ENCODE measurements around the gene TMEM217. TPM values are rescaled to one million over a fixed set of nuclear protein-coding genes. Genes with fewer than 3 reads are reported as not detected.
"Not testable (repeated sequence)": the region's sequence is repeated elsewhere in the genome, so short reads cannot be mapped to it uniquely, and the experiment has no call there.

Gene TMEM217
- total and polyA plus RNA-seq, 2 of the 4 experiments (the other 2 are of a cell fraction) = 1.4 to 3.5 TPM

GRCh38 chr6:37180610-37181009 lies 77.3 kb downstream of the TMEM217 start:
- H4K5ac ChIP-seq (ENCODE audit: low read depth, low read length); intact Hi-C loops (cut with micrococcal nuclease); H3K18ac ChIP-seq (ENCODE audit: low read depth, low read length); H2BK15ac ChIP-seq (ENCODE audit: low read depth, low read length); BruUV-seq (replicated peaks); H4K8ac ChIP-seq (ENCODE audit: low read depth in 2 of 2, low read length in 2 of 2); H2BK20ac ChIP-seq (ENCODE audit: low read depth, low read length); H3K4me1 ChIP-seq (ENCODE audit: control insufficient read depth, insufficient read depth, low read length); H3K4me2 ChIP-seq (ENCODE audit: low read depth, low read length); H2BK120ac ChIP-seq (ENCODE audit: low read depth, low read length); H3K14ac ChIP-seq (replicated peaks; ENCODE audit: low read depth, low read length); H2AFZ ChIP-seq (replicated peaks; ENCODE audit: low read length, poor library complexity); H3K9ac ChIP-seq (ENCODE audit: low read depth, low read length); H2AK5ac ChIP-seq (ENCODE audit: low read depth, low read length); ATAC-seq (ENCODE audit: low read depth); H2AK9ac ChIP-seq (replicated peaks; ENCODE audit: low read depth, low read length, poor library complexity); H3K27ac ChIP-seq (ENCODE audit: insufficient read depth, low read length); H3K23ac ChIP-seq (ENCODE audit: low read depth, low read length); H3K56ac ChIP-seq (ENCODE audit: extremely low read depth, insufficient read depth, low read length); H3K4me3 ChIP-seq (ENCODE audit: insufficient read depth, low read depth, low read length); H3K4ac ChIP-seq (ENCODE audit: low read depth, low read length); DNase-seq; H4K91ac ChIP-seq (ENCODE audit: insufficient read depth, low read depth, low read length); H3K9me1 ChIP-seq (ENCODE audit: insufficient read depth, low read length); in situ Hi-C loops (cut with MboI; ENCODE audit: low sequenced_read_pairs); H2BK5ac ChIP-seq (ENCODE audit: low read depth, low read length, poor library complexity, severe bottlenecking); H3K9me3 ChIP-seq (ENCODE audit: control insufficient read depth, insufficient read depth, low read length); dilution Hi-C loops (cut with HindIII; ENCODE audit: low sequenced_read_pairs, unreplicated experiment); H4K20me1 ChIP-seq (ENCODE audit: insufficient read depth, low read length); H3K79me1 ChIP-seq (ENCODE audit: low read depth in 1 of 2, low read length in 2 of 2); H3K27me3 ChIP-seq (ENCODE audit: control insufficient read depth, insufficient read depth, low read length); POLR2A ChIA-PET (ENCODE audit: unreplicated experiment); H3K36me3 ChIP-seq (ENCODE audit: control insufficient read depth, insufficient read depth, low read length): not testable (repeated sequence)
- WGBS, 2 experiments (ENCODE audit: extremely low coverage in 2 of 2, insufficient read length in 1 of 2) = no CpG with 5 or more reads among the region's 4 CpGs
- CTCF ChIA-PET = interaction anchor here (0.7 kb wide), 1 partner anchor 142 kb away, joined by 5 read pairs; no protein-coding TSS in a partner anchor

All from IMR-90 (cell line).